ENCODE data around the gene MEF2A.

The MEF2A gene

DNA sequence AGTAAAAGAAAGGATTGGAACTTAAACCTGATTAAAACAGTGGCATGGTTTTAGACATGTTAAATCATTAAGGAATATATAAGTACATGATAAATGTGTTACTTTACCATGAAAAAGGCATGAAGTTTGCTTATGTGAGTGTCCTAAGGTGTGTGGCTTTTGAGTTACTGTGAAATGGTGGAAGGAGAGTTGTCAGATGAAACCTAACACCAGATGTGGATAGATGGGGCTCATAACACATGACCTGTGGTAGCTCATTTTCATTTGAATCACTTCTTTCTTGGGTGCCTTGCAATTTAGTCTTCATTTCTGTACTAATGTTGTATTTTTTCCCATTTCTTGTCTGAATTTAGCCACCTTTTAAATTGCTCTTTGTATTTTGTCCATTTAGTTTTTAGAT lies 13.0 kb downstream of the MEF2A start:
- Histone ChIP-seq H3K36me3 (ENCODE audit: control insufficient read depth in 2 of 2, insufficient read depth in 1 of 2, low read length in 2 of 2) (no peaks in the 10 kb centered on the region), H3K9me3 (ENCODE audit: control insufficient read depth, insufficient read depth, low read depth, low read length) (no peaks in the 10 kb centered on the region), H3K4me3 (ENCODE audit: low read depth, low read length) (no peak overlapping the region), H3K4me1 (ENCODE audit: control insufficient read depth, insufficient read depth, low read length) (peaks cover 23% of the 10 kb centered on the region), H3K27ac (ENCODE audit: extremely low read depth, low read depth, low read length) (no peak overlapping the region)
- CTCF ChIA-PET, result no interaction called here
- POLR2A ChIA-PET, result interaction anchor here (0.7 kb wide), 1 partner anchor 13 kb away, joined by 3 read pairs; no protein-coding TSS in a partner anchor
- TF ChIP-seq, protein P1, sequence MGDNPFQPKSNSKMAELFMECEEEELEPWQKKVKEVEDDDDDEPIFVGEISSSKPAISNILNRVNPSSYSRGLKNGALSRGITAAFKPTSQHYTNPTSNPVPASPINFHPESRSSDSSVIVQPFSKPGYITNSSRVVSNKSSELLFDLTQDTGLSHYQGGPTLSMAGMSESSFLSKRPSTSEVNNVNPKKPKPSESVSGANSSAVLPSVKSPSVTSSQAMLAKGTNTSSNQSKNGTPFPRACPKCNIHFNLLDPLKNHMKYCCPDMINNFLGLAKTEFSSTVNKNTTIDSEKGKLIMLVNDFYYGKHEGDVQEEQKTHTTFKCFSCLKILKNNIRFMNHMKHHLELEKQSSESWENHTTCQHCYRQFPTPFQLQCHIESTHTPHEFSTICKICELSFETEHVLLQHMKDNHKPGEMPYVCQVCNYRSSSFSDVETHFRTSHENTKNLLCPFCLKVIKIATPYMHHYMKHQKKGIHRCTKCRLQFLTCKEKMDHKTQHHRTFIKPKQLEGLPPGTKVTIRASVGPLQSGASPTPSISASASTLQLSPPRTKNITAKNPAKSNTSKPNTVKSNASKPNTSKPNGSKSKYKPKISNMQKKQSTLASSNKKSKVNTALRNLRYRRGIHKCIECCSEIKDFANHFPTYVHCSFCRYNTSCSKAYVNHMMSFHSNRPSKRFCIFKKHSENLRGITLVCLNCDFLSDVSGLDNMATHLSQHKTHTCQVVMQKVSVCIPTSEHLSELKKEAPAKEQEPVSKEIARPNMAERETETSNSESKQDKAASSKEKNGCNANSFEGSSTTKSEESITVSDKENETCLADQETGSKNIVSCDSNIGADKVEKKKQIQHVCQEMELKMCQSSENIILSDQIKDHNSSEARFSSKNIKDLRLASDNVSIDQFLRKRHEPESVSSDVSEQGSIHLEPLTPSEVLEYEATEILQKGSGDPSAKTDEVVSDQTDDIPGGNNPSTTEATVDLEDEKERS (tag by site-specific recombination; IDR thresholded peaks at IDR 0.05), result no peak
- TF ChIP-seq ZNF266 (tag by site-specific recombination; IDR thresholded peaks at IDR 0.05; ENCODE audit: low read depth) (no peak), ZSCAN4 (tag by site-specific recombination; IDR thresholded peaks at IDR 0.05) (no peak), GLI4 (tag by site-specific recombination; IDR thresholded peaks at IDR 0.05) (no peak), ZNF664 (tag by site-specific recombination; IDR thresholded peaks at IDR 0.05) (no peak), ZNF391 (tag by site-specific recombination; IDR thresholded peaks at IDR 0.05; ENCODE audit: borderline replicate concordance, low read depth) (no peak), KLF16 (tag by site-specific recombination; IDR thresholded peaks at IDR 0.05) (no peak), ZFHX2 (tag by site-specific recombination; conservative IDR thresholded peaks at IDR 0.05) (no peak), SALL2 (tag by site-specific recombination; IDR thresholded peaks at IDR 0.05; ENCODE audit: borderline replicate concordance) (no peak), TRIM28 (IDR thresholded peaks at IDR 0.05; ENCODE audit: borderline replicate concordance, low read length) (0 out of 2 replicates have a peak, but pooled peaks have one; percentile 15), MZF1 (tag by site-specific recombination; IDR thresholded peaks at IDR 0.05; ENCODE audit: borderline replicate concordance) (peak; percentile 14; the same call in 1 of the 2 replicates), ZNF510 (tag by site-specific recombination; IDR thresholded peaks at IDR 0.05; ENCODE audit: insufficient replicate concordance) (no peak), ZNF366 (tag by site-specific recombination; conservative IDR thresholded peaks at IDR 0.05) (0 out of 2 replicates have a peak, but pooled peaks have one; percentile 32)
- TF ChIP-seq, protein P2, sequence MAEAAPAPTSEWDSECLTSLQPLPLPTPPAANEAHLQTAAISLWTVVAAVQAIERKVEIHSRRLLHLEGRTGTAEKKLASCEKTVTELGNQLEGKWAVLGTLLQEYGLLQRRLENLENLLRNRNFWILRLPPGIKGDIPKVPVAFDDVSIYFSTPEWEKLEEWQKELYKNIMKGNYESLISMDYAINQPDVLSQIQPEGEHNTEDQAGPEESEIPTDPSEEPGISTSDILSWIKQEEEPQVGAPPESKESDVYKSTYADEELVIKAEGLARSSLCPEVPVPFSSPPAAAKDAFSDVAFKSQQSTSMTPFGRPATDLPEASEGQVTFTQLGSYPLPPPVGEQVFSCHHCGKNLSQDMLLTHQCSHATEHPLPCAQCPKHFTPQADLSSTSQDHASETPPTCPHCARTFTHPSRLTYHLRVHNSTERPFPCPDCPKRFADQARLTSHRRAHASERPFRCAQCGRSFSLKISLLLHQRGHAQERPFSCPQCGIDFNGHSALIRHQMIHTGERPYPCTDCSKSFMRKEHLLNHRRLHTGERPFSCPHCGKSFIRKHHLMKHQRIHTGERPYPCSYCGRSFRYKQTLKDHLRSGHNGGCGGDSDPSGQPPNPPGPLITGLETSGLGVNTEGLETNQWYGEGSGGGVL (tag by site-specific recombination; IDR thresholded peaks at IDR 0.05), result no peak

DNA sequence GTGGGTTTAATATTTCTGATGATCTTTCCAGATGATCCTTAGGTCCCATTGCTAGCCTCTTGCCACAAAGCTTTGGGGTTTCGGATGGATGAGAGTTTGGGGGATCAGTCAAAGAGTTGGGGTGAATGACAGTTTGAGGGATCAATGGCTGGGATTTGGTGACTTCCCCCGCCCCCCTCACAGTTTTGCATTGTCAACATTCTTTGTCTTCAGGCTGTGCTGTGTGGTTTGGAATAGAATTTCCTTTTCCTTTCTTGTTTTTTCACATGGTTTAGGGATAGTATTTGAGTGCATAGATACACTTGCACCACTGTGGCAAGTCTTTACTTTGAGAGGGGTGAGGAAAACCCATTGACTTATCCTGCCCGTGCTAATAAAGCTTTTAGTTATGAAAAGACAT lies 14.3 kb downstream of the MEF2A start:
- Histone ChIP-seq H3K4me3 (ENCODE audit: low read depth, low read length) (no peak overlapping the region), H3K27ac (ENCODE audit: extremely low read depth, low read depth, low read length) (no peak overlapping the region), H3K4me1 (ENCODE audit: control insufficient read depth, insufficient read depth, low read length) (peaks cover 18% of the 10 kb centered on the region), H3K36me3 (ENCODE audit: control insufficient read depth in 2 of 2, insufficient read depth in 1 of 2, low read length in 2 of 2) (no peaks in the 10 kb centered on the region), H3K9me3 (ENCODE audit: control insufficient read depth, insufficient read depth, low read depth, low read length) (0 out of 2 replicates have a peak, but pooled peaks cover 2% of the 10 kb centered on the region)
- ChIA-PET POLR2A (no interaction called here), CTCF (interaction anchor here (1.1 kb wide), 1 partner anchor 189 kb away, joined by 4 read pairs; no protein-coding TSS in a partner anchor)
- no peak for TF ChIP-seq ZNF311 (tag by site-specific recombination; IDR thresholded peaks at IDR 0.05; ENCODE audit: borderline replicate concordance)
- no peak for TF ChIP-seq ZBTB10 (tag by site-specific recombination; IDR thresholded peaks at IDR 0.05)
- TF ChIP-seq ZNF791 (tag by site-specific recombination; IDR thresholded peaks at IDR 0.05), result no peak
- TF ChIP-seq ZNF529 (tag by site-specific recombination; IDR thresholded peaks at IDR 0.05; ENCODE audit: insufficient replicate concordance), result no peak
- no peak for TF ChIP-seq GFI1B (tag by site-specific recombination; IDR thresholded peaks at IDR 0.05)
- no peak for TF ChIP-seq SCRT2 (tag by site-specific recombination; IDR thresholded peaks at IDR 0.05)
- no peak for TF ChIP-seq ZNF692 (tag by site-specific recombination; IDR thresholded peaks at IDR 0.05)

Data from HEK293 (cell line).